KBM-7 (cell line): Measurements from ENCODE around the gene PRODH2.

Experiments used
- DNase-seq: peaks from one replicate; pipeline ENCODE4 v3.0.0-alpha.2; 2015
- in situ Hi-C: fragments of 300-500 bp; cut with MboI; formaldehyde crosslinking; loops from 2 replicates; pipeline ENCODE4 v1.14.3; 2020; ENCODE audit warnings: low sequenced_read_pairs, low pct_unique_long_range_greater_than_20kb, mixed read lengths

The PRODH2 gene

GRCh38 chr19:35750167-35750566 is 62.5 kb downstream of the PRODH2 start:
- in situ Hi-C loops = no loop called here
- DNase-seq = no peak
